ENCODE data around the gene NFKB2.

NFKB2 gene

DNA sequence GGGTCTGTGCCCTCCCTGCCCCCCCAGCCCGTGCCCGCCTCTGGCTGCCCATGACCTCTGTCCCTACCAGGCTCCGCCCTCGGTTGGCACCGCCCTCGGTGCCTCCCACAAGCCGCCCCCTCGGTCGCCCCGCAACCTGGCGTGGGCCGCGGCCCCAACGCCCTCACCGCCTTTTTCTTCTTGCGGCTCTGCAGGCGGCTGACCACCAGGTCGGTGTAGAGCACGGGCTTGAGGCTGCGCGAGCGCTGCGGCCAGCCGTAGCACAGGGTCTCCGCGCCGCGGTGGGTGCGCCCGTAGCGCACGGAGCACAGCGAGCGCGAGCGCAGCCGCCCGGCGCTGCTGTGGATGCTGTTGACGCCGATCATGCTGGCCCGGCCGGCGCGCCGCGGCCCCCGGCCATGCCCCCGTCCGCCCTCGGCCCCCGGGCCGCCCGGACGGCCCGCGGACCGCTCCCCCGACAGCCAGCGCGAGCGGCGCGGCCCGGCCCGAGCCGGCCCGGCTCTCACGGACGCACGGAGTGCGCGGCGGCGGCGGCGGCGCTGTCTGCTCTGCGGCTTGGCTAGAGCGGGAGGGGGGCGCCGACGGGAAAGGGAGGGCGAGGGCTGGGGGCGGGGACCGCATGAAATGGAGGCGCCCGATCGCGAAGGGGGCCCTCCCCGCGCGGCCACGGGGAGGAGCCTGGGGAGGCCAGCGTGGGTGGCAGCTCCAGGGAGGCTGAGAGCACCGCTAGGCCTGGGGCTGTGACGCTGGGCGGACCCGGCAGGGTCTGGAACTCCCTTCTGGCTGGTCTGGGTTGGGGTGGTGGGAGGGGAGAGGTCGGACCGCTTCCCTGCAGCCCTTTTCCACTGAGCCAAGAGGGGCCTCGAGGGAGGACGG, 13.5 kb downstream of the NFKB2 start:
- no peak for DNase-seq (ENCODE audit: low read depth)

DNA sequence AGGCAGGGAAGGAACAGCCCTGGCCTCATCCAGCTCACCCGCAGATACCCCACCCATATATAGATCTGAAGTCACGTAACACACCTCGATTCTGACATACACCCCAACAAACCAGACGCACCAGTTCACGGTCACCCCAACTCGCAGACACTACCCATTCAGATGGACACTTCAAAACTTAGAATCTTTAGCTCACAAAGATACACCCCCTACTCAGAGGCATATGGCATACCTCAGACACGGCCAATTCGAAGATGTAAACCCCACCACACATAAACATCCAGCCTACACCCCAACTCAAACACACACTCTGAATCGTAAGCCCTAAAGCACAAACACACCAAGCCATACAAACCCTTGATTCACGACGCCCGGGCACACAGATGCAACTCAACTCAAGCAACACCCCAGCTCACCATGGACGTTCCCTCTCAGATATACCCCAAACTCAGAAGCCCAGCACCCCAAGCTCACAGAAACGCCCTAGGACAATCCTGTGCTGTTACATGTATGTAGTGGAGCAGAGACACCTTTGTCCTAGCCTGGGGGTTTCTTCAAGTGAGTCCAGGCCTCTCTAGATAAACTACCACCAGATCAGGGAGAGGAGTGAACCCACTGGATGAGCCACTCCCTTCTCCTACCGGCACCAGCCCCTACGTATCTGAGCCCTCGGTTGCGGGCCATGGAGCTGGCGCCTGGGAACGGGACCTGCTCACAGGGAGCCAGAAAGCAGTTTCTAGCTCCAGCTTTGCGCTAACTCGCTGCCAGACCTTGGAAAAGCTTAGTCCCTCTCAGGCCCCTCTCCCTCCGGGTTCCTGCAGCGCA, 14.3 kb downstream of the NFKB2 start:
- no peak for DNase-seq (ENCODE audit: low read depth)

DNA sequence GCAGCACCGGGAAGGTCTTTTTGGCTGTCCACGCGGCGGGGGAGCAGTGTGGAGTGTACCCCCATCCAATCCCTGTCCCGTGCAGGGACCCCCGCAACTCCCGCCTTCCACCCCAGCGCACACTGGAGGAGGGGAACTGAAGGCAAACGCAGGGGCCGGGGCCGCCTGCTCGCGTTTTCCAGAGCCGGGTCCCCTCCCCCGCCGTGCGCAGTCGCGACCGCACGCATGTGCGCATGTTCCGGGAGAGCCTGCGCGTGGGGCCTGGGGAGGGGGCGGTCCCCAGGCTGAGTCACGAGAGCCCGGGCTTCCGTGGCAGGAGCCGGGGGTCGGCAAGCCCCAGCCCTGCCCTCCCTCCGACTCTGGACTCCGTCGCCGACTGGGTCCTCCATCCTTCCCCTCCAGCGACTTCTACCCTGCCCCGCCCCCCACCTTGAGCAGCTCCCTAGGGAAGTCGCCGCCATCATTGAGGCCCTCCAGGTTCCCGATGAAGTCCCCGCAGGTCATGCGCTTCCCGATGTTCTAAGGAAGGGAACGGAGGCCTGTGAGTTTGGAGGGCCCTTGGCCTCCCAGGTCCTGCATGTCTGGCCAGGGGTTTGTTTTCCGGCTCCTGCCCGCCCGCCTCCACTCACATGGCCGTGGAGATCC, 15.0 kb downstream of the NFKB2 start:
- DNase-seq (ENCODE audit: low read depth) = no peak

DNA sequence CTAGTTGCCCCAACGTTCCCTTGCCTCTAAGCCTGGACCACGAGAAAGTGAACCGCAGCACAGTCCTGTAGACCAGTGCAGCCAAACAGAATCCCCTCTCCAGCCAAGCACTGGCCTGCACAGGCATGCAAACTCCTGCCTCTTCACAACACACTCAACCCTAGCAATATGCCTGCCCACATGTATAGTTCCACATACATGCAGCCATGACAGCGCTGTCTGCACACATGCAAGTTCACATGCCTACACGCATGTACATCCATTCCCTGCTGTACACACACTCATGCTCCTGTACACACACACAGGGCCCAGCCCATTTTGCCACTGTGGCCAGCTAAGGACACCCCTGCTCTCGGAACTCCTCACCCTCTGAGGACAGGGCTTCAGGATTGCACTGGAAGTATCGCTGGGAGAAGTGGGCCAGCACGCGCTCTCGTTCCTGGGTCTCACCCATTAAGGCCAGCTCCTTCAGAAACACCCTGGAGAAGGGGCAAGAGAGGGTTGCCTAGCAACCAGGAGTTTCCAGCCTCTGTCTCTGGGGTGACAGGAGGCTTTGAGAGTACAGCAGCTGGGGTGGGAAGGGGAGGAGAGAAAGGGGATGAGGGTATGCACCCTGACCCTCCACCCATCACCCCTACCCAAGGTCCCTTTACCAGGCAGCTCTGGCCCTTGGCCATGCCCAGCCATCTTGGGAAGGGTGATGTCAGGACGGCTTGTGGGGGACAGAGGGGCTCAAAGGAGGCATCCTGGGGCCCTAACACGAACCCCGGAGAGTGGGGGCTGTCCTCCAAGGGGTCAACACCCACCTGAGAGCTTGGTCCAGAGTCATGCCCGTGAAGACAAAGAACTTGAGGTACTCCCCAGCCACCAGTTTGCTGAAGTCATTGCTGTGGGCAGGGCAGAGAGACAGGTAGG, 16.1 kb downstream of the NFKB2 start:
- no peak for DNase-seq (ENCODE audit: low read depth)

DNA sequence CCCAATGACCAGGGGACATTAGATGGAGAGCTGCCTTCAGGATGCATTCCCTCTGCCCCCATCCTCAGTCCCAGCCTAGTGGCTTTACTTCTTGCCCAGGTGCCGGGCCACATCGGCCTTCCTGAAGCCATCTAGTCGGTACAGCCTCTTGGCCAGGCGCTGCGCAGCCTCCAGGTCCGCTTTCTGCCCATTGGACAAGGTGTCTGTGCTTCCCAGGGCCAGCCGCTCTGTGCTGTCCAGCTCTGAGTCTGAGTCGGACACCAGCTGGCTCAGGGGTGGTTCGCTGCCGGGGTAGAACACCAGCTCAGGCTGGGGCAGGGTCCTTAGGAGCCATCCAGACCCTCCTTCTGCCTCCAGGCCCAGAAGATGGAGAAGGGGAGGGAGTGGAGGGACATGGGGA, 16.8 kb downstream of the NFKB2 start:
- DNase-seq (ENCODE audit: low read depth) = no peak

DNA sequence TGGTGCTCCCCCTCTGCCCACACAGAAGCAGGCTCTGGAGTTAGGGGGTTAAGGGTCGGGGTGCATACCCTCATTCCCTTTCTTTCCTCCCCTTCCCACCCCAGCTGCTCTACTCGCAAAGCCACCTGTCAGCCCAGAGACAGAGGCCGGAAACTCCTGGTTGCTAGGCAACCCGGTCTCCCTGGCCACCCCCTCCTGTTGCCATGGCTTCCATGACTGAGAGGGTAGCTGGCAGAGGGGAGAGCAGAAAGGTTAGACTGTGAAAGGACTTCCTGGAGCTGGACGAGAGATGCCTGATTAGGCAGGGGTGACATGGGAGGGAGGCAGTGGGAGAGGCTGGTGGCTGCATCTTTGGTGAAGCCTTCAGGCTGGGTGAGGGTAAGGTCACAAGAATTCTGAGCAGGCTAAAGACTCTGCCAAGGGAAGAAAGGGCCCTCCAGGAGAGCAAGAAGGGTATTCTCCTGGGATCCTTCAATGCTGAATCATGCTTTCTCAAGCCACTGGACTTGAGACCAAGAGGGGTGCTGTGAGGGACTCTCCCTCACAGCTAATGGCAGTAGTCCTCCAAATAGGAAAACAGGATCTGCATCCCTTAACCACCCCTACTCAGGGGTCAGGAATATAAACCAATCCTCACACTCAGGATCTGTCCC, 17.7 kb downstream of the NFKB2 start:
- DNase-seq (ENCODE audit: low read depth) = no peak

DNA sequence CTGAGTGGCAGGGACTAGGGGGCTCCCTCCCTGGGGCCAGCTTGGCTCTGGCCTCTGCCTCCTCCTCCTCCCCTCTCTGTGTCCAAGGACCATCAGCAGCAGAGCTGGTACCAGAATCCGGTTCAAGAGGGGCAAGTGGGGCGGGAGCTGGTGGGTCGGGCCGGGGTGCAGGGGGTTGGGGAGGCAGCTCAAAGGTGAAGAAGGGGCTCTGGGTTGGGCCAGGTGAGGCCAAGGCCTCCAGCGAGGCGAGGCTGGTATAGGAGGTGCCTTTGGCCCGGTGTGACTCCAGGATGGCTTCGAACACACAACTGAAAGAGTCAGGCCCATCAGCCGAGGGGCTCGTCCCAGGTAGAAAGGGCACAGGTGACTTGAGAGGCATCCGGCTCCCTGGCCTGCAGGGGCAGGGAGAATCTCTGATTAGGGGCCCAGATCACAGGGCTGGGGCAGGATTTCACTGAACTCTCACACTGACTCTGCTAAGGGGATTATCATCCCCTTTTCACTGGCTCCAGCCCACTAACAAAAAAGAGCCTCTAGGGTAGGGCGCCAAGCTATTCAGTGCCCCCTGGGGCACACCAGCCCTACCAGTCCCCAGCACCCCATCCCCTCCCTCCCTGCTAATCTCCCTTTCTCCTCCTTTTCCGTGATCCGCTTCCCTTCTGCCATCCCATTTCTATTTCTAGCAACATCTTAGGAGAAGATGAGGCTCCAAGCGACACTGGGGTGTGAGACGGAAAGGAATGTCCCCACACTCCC, 18.5 kb downstream of the NFKB2 start:
- no peak for DNase-seq (ENCODE audit: low read depth)

DNA sequence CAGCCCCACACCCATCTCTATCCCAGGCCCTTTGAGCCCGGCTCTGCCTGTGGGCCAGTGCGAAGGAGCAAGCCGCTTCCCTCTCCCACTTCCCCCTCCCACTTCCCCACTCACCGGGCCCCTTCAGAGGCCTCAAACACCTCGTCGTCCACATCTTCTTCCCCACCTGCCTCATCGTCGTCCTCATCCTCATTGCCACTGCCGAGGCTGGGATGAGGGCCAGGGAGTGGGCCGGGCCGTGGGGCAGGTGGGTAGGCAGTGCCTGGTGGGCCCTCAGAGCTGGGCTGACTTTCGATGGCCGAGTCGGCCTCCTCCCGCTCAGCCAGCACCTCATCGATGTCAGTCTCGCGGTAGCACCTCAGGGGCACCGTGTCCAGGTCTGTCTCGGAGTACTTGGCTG, 19.2 kb downstream of the NFKB2 start:
- no peak for DNase-seq (ENCODE audit: low read depth)

DNA sequence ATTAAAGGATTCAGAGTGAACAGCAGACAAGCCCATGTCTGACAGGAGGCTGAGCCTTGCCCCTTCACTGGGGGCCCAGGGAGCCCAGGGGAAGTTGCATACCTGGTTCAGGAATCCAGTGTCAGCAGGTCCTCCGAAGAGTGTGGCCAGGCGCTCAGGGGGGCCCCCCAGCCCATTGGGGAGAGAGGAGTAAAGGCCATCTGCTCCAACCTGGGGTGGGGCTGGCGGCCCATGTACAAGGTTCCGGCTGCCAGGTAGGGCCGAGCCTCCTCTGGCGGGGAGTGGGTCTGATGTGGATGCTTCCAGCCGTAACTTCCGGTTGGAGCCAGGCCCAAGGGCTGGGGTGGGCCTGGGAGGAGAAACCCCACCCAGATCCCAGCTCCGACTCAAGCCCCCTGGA, 20.8 kb downstream of the NFKB2 start:
- DNase-seq (ENCODE audit: low read depth) = no peak

DNA sequence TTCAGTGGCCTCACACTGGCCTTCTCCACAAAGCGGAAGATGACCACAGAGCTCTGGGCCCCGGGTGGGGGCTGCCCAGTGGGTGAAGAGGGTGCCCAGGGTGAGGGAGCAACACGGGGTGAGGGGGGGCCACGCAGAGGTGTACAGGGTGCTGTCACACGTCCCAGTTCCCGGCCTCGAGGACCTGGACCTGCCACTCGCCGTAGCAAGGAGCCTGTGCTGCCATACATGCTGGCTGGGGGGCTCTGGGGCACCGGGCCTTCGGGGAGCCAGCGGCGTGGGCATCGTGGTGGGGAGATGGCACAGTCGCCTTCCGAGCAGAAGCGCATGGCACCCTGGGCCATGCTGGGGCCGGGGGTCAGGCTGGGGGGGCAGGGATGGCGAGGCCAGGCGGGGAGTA, 21.2 kb downstream of the NFKB2 start:
- DNase-seq (ENCODE audit: low read depth) = no peak

DNA sequence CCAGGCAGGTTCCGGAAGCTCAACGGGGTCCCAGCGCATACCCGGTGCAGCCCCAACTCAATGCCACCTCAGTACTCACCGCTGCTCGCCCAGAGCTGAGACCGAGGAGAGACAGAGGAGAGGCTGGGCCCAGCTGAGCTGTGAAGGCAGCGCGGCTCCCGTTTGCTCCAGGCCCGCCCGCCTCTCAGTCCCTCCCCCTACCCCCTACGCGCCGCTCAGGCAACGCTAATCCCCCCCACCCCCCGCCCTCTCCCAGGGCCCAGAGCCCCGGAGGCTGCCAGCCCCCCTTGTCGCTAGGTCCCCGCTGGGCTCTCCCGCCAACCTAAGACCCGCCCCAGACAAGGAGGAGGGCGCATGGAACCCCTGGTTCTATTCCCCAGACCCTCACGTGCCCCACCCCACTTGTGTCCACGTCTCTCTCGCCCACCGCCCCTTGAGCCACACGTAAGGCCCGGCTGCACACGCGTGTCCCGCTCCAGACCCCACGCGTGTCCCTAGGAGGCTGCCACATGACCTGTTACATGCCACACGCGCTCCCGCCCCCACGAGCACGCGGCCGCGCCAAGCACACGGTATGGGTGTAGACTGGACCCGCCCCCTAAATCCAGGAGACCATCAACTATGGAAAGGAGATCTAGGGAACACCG, 23.2 kb downstream of the NFKB2 start, which contains the start of gene PSD:
TSS of gene PSD (minus strand) at position 164 of the 647 bp plus-strand sequence. CDS start 1,747 bp downstream, outside the sequence.
- no peak for DNase-seq (ENCODE audit: low read depth)

DNA sequence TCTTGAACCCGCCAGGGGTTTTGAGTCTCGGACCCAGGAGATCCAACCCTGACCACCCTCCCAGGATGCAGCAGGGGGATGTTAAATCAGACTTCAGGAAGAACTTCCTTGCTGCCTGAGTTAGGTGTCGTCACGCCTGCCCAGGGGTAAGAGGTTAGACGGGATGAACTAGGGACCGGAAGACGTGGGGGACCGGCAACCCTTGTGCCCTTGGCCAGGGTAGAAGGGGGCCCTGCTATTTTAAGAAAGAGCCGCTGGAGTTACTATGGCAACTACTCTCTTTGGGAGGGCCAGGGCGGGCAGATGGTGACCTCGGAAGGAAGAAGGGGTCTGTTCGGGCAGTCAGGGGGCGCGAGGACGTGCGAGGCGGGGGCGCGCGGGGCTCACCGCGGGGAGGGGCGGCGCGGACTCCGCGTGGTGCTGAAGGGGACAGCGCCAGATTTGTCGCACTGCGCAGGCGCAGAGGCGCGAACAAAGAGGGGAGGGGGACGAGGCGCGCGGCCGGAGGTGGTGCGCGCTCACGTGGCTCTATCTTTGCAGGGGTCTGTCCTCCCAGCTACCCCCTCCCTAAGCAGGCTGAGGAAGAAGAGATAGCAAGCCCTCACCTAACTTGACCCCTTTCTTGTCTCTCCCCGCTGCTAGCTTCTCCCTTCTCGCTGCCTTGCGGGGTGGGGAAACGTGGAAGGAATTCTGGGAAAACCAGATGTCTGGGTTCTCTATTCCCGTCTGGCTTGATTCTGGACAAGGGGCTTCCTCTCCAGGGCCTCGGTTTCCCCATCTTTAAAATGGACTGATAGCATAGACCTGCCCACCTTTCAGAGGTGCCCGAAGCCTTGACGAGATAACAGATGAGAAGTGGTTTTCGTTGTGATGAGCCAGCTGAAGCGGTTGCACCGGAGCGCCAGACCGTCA, 24.0 kb downstream of the NFKB2 start:
- DNase-seq (ENCODE audit: low read depth) = no peak

DNA sequence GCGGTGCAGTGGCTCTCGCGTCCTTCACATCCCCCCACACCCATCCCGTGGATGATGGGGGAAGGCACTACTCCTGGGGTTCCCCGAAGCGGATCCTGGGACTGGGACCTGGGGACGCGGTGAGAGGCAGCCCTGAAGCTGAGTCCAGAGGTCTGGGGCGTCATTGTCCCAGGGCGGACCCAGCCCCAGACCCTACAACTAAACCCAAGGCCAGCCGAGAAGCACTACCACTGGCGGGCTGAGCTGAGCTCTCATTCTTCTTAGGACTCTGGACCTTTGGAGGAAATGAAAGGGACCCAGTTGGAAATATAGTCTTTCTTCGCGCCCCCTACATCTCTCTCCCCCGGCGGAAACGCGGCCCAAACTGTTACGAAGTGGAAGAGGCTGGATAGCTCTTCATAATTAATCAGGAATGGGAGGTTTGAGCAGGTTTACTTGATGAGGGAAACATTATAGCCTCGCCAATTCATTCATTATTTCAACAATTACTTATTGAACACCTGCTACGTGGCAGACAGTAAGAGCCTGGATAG, 24.7 kb downstream of the NFKB2 start:
- DNase-seq (ENCODE audit: low read depth) = no peak

DNA sequence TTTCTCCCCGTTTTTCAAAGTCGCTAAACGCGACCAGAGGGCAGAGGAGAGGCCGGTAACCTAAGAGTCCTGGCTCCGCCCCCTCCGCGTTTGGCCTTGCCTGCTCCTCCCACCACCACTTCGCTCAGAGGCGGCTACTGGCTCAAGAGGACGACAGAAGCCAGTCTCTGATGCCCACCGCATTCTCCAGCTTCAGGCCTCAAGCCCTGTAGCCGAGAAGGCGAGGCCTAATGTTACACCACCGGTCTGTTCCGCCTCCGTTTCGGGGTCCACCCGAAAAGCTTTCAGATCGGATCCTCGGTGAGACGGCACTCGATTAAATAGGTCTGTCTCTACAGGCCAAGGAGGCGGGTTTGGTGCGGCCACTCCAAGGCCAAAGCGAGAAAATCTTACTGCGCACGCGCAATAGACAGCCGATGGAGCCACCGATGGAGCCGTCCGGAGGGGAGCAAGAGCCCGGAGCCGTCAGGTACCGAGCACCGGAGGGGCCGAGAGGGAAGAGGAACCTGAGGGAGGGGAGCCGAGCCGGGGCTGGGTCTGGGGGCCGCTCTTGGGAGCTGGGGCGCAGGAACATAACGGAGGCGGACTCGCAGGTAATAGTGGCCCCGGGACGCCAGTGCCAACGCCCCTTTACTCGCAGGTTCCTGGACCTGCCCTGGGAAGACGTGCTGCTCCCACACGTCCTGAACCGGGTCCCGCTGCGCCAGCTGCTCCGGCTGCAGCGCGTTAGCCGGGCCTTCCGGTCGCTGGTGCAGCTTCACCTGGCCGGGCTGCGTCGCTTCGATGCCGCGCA, 25.4 kb downstream of the NFKB2 start, which contains the start of gene FBXL15:
TSS of gene FBXL15 (plus strand) at position 123 of the 793 bp plus-strand sequence. CDS start at position 417, 294 bp downstream.
- DNase-seq (ENCODE audit: low read depth) = peak; percentile 90

DNA sequence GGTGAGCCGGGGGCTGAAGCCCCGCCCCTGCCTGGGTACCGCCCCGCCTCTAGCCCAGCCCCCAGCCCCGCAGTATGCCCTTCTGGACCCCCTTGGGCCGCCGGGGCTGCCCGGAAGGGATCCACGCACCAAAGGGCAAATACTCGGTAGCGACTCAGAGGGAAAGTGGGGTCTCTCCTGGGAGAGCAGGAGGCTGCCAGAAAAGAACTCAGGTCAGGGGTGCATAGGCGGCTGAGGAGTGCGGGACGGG, 25.9 kb downstream of the NFKB2 start:
- no peak for DNase-seq (ENCODE audit: low read depth)

DNA sequence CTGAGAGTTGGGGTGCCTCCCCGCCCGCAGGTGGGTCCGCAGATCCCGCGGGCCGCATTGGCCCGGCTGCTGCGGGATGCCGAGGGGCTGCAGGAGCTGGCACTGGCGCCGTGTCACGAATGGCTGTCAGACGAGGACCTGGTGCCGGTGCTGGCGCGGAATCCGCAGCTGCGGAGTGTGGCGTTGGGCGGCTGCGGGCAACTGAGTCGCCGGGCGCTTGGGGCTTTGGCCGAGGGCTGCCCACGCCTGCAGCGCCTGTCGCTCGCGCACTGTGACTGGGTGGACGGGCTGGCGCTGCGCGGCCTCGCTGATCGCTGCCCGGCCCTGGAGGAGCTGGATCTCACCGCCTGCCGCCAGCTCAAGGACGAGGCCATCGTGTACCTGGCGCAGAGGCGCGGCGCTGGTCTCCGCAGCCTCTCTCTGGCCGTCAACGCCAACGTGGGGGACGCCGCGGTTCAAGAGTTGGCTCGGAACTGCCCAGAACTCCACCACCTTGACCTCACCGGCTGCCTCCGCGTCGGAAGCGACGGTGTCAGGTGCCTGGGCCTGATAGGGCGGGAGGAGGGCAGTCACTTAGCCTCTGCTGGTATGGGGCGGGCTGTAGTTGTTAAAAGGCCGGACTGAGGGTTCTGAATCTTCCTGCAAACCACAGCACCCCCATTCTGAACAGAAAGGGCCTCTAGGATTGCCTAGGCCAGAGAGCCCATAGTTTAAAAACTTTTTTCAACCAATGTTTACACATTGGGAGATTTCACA, 26.4 kb downstream of the NFKB2 start:
- DNase-seq (ENCODE audit: low read depth) = no peak

DNA sequence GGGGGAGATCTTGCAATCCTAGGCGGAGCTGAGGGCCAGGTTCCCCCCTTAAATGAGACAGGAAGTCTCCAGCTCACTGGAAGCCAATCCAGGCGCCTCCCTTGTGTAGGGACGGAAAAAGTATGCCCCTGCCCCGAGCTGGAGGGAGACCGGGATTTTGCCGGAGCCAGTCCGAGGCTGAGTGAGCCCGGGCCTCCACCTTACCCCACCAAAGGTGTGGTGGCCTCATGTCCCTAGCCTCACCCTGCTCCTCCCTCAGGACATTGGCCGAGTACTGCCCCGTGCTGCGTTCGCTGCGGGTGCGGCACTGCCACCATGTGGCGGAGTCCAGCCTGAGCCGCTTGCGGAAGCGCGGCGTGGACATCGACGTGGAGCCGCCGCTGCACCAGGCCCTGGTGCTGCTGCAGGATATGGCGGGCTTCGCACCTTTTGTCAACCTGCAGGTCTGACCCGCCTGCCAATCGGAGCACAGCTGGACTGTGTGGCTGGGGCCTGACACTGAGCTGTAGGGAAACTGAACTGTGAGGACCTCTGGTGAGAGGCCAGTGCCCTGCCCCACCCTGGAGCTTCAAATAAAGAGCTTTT, 27.1 kb downstream of the NFKB2 start:
- no peak for DNase-seq (ENCODE audit: low read depth)

All from HS-27A (cell line).